Sigmoid colon (tissue), 4 donors: ENCODE results near the gene MAPT.

Experiments used
- EP300 ChIP-seq, 4 donors: sonication (generic); formaldehyde crosslinking; IDR thresholded peaks; one replicate each; pipeline ENCODE4 v1.6.1; 2017; ENCODE audit warnings: antibody characterized with exemption in 4 of 4
- POLR2A ChIP-seq, 2 donors: fragments of 450-650 bp; IDR thresholded peaks; one replicate each; pipeline ENCODE4 v1.6.1; 2016; ENCODE audit warnings: antibody characterized with exemption in 2 of 2, mild to moderate bottlenecking in 2 of 2, moderate library complexity in 2 of 2
- POLR2AphosphoS5 ChIP-seq, 4 donors: sonication (generic); formaldehyde crosslinking; IDR thresholded peaks; one replicate each; pipeline ENCODE4 v1.6.1; 2017; ENCODE audit warnings: antibody characterized with exemption in 4 of 4
- TF ChIP-seq, protein P1 (sequence below), 4 experiments: fragments of 450-650 bp in 3 of 4; fragments of 200-600 bp in 1 of 4; IDR thresholded peaks; one replicate each; pipeline ENCODE4 v1.5.1; 2016 to 2019; ENCODE audit warnings: antibody characterized with exemption in 4 of 4, mild to moderate bottlenecking in 3 of 4, moderate library complexity in 2 of 4

DNA sequence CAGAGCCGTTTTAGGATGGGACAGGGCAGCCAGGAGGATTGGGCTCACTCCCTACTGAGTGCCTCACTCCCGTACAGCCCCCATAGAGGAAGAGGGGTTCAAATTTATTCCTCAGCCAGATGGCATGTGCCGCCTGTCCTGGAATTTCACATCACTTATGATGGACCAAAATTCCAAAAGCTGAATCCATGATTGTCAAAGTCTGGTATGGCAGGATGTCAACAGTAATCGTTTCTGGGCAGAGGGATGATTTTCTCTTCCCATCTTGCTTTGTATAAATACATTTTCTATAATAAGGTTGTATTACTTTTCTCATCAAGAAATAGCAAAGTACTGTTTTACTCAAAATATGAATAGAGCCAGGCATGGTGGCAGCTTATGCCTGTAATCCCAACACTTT lies 66.0 kb downstream of the MAPT start:
- TF ChIP-seq, protein P1, sequence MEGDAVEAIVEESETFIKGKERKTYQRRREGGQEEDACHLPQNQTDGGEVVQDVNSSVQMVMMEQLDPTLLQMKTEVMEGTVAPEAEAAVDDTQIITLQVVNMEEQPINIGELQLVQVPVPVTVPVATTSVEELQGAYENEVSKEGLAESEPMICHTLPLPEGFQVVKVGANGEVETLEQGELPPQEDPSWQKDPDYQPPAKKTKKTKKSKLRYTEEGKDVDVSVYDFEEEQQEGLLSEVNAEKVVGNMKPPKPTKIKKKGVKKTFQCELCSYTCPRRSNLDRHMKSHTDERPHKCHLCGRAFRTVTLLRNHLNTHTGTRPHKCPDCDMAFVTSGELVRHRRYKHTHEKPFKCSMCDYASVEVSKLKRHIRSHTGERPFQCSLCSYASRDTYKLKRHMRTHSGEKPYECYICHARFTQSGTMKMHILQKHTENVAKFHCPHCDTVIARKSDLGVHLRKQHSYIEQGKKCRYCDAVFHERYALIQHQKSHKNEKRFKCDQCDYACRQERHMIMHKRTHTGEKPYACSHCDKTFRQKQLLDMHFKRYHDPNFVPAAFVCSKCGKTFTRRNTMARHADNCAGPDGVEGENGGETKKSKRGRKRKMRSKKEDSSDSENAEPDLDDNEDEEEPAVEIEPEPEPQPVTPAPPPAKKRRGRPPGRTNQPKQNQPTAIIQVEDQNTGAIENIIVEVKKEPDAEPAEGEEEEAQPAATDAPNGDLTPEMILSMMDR (IDR thresholded peaks at IDR 0.05) = no peak
- no peak for TF ChIP-seq POLR2AphosphoS5 (IDR thresholded peaks at IDR 0.05)
- TF ChIP-seq EP300 (IDR thresholded peaks at IDR 0.05) = no peak
- TF ChIP-seq POLR2A (IDR thresholded peaks at IDR 0.05) = no peak
